Measurements from ENCODE around the gene PLEKHA7.

Gene PLEKHA7

DNA sequence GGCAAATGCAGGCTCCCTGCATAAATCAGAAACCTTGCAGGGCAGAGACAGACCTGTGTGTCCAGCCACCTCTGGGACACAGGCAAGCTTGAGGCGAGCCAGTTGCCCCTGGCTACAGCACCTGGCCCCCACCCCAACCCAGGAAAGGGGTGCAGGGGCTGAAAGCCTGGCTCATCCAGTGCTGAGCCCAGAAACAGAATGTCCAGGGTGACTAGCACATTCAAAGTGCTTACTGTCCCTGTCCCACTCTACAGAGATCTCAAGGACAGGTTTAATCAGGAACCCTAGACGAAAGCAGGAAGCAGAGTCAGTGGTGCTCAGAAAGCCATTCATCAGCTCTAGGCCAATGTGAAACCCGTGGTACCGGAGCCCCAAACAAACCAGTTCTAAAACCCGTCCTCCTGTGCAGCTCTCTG is 31.9 kb downstream of the PLEKHA7 start:
- DNase-seq (ENCODE audit: low read depth): no peak
- H3K4me3 ChIP-seq (ENCODE audit: low read depth, low read length): no peak overlapping the region
- TF ChIP-seq POLR2A (IDR thresholded peaks at IDR 0.05; ENCODE audit: extremely low read depth, insufficient read length) (no peak), MYC (IDR thresholded peaks at IDR 0.05; ENCODE audit: low read depth, low read length) (no peak)
- TF ChIP-seq, protein P1, sequence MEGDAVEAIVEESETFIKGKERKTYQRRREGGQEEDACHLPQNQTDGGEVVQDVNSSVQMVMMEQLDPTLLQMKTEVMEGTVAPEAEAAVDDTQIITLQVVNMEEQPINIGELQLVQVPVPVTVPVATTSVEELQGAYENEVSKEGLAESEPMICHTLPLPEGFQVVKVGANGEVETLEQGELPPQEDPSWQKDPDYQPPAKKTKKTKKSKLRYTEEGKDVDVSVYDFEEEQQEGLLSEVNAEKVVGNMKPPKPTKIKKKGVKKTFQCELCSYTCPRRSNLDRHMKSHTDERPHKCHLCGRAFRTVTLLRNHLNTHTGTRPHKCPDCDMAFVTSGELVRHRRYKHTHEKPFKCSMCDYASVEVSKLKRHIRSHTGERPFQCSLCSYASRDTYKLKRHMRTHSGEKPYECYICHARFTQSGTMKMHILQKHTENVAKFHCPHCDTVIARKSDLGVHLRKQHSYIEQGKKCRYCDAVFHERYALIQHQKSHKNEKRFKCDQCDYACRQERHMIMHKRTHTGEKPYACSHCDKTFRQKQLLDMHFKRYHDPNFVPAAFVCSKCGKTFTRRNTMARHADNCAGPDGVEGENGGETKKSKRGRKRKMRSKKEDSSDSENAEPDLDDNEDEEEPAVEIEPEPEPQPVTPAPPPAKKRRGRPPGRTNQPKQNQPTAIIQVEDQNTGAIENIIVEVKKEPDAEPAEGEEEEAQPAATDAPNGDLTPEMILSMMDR (IDR thresholded peaks at IDR 0.05; ENCODE audit: low read depth, low read length): no peak
- TF ChIP-seq, protein P2, sequence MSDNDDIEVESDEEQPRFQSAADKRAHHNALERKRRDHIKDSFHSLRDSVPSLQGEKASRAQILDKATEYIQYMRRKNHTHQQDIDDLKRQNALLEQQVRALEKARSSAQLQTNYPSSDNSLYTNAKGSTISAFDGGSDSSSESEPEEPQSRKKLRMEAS (IDR thresholded peaks at IDR 0.05; ENCODE audit: low read depth, low read length): no peak

DNA sequence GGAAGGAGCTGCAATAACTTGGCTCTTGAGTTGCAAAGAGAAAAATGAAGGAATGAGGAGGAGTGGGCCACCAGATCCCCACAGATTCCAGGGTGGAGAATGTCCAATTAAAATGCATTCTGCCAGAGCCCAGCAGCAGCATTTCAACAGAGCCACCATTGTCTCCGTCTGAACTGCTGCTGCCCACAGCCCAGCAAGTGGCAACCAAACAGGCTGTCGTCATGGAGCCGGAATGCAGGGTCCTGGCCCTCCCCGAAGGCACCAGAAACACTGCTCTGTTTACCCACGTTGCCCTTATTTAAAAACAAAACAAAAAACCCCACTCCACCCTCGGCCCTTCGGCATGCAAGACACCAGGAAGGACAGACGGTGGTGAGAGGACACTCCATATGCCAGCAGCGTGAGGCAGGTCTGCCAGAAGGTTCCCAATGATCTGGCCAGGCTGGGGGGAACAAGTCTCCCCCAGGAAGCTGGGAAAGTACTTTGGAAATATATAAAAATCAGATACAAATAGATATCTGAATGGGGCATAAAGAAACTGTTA is 32.5 kb downstream of the PLEKHA7 start:
- TF ChIP-seq, protein P2 (IDR thresholded peaks at IDR 0.05; ENCODE audit: low read depth, low read length): no peak
- TF ChIP-seq MYC (IDR thresholded peaks at IDR 0.05; ENCODE audit: low read depth, low read length) (no peak), POLR2A (IDR thresholded peaks at IDR 0.05; ENCODE audit: extremely low read depth, insufficient read length) (no peak)
- TF ChIP-seq, protein P1 (IDR thresholded peaks at IDR 0.05; ENCODE audit: low read depth, low read length): no peak
- no peak for DNase-seq (ENCODE audit: low read depth)

DNA sequence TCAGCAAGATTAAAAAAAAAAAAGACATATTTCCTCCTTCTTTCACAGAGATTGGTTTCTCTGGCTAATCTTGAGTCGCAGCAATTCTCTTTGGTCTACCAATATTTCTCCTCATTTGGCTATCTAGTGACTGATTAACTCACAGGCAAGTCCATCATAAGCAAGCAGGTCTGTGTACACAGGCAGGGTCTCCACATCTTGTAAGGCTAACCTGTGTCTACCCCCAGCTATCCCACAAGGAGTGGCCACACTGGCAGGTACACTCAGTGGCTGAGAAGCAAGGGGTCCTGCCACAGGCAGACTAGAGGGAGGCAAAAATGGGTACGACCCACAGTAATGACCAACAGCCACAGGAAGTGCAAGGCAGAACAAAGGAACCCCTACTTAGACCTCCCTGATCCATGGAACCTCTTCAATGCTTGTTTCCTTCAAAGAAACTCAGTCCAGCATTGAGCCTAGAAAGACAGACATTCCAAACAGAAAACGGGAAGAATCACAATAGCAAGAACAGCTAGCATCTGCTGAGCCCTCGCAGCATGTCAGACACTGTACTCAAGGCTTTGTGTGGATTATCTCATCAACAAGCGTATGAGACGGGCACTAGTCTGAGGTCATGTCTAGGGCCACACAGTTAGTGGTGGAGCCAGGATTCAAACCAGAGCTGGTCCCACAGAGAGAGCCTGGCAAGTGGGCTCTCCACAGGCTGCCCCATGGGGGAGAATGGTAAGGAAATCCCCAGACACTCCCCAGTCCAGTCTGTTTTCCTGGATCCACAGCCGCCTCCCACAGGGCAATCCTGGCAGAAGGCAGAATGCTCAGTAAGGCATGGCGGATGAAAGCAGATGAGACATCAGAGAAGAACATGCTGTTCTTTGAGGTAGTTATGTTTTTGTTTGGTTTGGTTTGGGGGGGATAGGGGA is 34.3 kb downstream of the PLEKHA7 start:
- no peak overlapping the region for H3K4me3 ChIP-seq (ENCODE audit: low read depth, low read length)
- DNase-seq (ENCODE audit: low read depth): no peak
- no peak for TF ChIP-seq MYC (IDR thresholded peaks at IDR 0.05; ENCODE audit: low read depth, low read length)
- TF ChIP-seq, protein P2 (IDR thresholded peaks at IDR 0.05; ENCODE audit: low read depth, low read length): no peak
- no peak for TF ChIP-seq POLR2A (IDR thresholded peaks at IDR 0.05; ENCODE audit: extremely low read depth, insufficient read length)
- TF ChIP-seq, protein P1 (IDR thresholded peaks at IDR 0.05; ENCODE audit: low read depth, low read length): no peak

More for the DNA sequence above, 32.5 kb downstream of the PLEKHA7 start:
- no peak overlapping the region for H3K4me3 ChIP-seq (ENCODE audit: low read depth, low read length)

DNA sequence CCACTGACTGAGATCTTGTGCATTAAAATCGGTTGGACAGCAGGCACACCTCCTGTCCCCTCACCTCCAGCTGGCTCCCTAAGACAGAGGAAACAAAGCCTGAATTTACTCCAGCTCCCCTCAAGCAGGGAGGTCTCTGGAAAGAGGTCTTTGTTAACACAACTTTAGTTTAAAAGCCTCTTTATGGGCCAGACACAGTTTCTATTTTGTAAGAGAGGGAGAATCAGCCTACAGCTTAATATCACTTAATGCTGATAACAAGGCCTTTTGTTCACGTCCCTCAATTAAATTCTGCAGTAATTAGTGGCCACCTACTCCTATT is 36.3 kb downstream of the PLEKHA7 start:
- TF ChIP-seq, protein P1 (IDR thresholded peaks at IDR 0.05; ENCODE audit: low read depth, low read length): no peak
- TF ChIP-seq POLR2A (IDR thresholded peaks at IDR 0.05; ENCODE audit: extremely low read depth, insufficient read length) (no peak), MYC (IDR thresholded peaks at IDR 0.05; ENCODE audit: low read depth, low read length) (no peak)
- TF ChIP-seq, protein P2 (IDR thresholded peaks at IDR 0.05; ENCODE audit: low read depth, low read length): no peak
- no peak for DNase-seq (ENCODE audit: low read depth)
- no peak overlapping the region for H3K4me3 ChIP-seq (ENCODE audit: low read depth, low read length)

DNA sequence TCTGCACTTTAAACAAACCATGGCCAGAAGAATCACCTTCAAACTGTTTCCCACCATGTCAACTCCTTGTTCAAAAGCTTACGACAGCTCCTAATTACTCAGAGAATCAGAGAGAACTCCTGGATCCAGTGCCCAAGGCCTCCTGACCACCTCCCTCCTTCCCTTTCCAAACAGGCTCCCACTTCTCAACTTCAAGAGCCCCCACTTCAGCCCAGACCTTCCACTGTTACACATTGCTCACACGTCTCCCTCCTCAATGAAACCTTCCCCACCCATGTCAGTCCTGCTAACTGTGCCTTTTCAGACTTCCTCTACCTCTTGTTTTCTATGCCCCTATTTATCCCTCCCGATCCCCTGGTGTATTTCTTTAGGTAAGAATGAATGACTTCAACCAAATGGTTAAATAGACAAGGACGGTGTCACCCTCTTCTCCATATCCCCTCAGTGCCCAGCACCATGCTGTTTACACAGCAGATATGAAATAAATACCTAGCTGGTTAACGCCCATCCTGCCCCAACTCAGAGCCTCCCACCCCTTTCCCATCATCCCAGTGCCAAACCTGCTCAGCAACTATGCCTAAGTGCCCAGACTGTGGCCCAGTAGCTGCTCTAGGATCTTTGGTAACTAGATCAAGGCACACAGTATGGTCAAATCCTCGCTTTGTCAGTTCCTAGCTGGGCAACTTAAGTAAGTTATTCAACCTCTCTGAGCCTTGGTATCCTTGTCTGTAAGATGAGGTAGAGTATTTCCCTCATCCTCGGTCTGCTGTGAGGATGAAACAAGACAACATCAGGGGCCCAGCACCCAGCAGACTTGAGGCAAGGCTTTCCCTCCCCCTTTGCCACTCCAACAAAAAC is 36.8 kb downstream of the PLEKHA7 start:
- no peak for DNase-seq (ENCODE audit: low read depth)
- TF ChIP-seq, protein P2 (IDR thresholded peaks at IDR 0.05; ENCODE audit: low read depth, low read length): no peak
- TF ChIP-seq, protein P1 (IDR thresholded peaks at IDR 0.05; ENCODE audit: low read depth, low read length): no peak
- TF ChIP-seq MYC (IDR thresholded peaks at IDR 0.05; ENCODE audit: low read depth, low read length): no peak
- no peak for TF ChIP-seq POLR2A (IDR thresholded peaks at IDR 0.05; ENCODE audit: extremely low read depth, insufficient read length)
- H3K4me3 ChIP-seq (ENCODE audit: low read depth, low read length): no peak overlapping the region
